Metanephros (tissue), 1 donor: Measurements from ENCODE around the gene ARMC12. TPM values are rescaled to one million over a fixed set of nuclear protein-coding genes. Genes with fewer than 3 reads are reported as not detected.

ENCODE experiments used
- total RNA-seq: library from RNA; depleted of rRNA; stranded (reverse); fragments of >200 nt; gene quantifications from one replicate; pipeline ENCODE4 v1.2.3, GENCODE V29; 2014

ARMC12 gene, protein sequence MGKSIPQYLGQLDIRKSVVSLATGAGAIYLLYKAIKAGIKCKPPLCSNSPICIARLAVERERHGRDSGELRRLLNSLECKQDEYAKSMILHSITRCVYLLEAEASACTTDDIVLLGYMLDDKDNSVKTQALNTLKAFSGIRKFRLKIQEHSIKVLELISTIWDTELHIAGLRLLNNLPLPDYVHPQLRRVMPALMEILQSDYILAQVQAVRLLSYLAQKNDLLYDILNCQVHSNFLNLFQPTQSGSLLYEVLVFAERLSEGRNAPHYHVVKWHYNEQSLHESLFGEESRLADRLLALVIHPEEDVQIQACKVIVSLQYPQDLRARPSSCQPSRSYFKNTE
- total RNA-seq, result 0.23 TPM

GRCh38 chr6:35736982-35737412, at the start of gene ARMC12:
ARMC12 (plus strand) TSS chr6:35737032; CDS start chr6:35737109, 77 bp downstream.

GRCh38 chr6:35688605-35689322, 48.1 kb upstream of the ARMC12 start, which contains the start of gene FKBP5:
FKBP5 (minus strand) TSS chr6:35688915; CDS start chr6:35642824, 46,091 bp downstream.

DNA sequence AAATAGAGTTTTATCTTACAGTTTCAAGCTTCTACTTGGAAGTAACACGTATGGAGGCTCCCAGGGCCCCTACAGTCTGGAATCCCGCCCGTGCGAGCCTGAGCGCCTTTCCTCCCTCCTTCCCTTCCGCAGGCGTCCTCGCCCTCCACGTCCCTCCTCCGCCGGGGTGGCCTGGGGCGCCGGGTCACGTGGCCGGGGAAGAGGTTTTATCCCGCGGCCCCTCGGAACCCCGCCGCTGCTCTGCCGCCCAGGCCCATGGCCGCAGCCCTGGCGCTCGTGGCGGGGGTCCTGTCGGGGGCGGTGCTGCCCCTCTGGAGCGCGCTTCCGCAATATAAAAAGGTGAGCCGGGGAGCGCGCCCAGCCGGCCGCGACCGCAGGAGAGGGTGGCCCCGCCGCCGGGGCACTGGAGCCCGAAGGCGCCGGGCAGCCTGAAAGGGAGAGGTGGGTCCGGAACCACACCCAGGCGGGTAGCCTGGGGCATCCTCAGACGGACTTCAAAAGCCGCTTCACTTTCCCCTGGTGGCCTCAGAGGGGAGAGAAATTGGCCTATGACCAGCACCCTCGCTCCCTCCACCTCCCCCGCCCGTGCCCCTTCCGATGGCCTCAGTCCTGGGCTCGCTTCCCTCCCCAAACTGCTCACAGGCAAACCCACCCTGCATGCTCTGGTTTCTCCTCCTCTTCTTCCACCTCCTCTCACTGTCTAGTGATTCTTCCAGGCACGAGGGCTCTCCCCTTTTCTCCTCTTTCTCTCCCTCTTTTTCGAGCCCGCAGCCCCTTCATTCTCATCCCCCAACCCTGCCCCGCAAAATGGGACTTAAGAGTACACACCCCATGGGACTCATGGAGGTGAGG, 39.8 kb downstream of the ARMC12 start, which contains the start of gene CLPSL2:
Gene CLPSL2 (plus strand): TSS at position 235 of the 852 bp plus-strand sequence. CDS start 21 bp downstream, at position 256.

DNA sequence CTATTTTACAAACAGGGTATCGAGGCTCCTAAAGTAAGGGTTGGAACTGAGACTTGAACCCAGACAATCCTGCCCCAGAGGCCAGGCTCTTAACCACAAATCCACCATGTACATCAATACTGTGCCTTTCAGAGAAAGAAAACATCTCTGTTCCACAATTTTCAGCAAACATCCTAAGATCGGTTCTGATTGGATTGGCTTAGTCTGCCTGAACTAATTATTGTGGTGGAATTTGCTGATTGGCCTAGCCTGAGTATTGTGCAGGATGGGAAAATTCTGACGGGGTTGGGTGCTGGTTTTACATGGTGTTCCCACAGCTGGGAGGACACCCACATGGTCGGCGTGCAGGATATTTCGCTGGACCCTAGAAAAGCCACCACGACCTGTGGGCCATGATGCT, 43.9 kb downstream of the ARMC12 start, which contains the start of gene CLPSL1:
Gene CLPSL1 (plus strand): TSS at position 301 of the 400 bp plus-strand sequence. CDS start 92 bp downstream, at position 393.

Other genes with a start within 250 kb of the ARMC12 start
- 21.3 TPM for gene TEAD3, start 240.0 kb upstream of the ARMC12 start, total RNA-seq
- 3.1 TPM for gene TULP1, start 224.1 kb upstream of the ARMC12 start, total RNA-seq
- 11.0 TPM for gene FKBP5, start 48.1 kb upstream of the ARMC12 start, total RNA-seq
- not detected for gene CLPSL2, start 39.6 kb downstream of the ARMC12 start, total RNA-seq
- not detected for gene CLPSL1, start 44.0 kb downstream of the ARMC12 start, total RNA-seq
- gene CLPS, start 60.3 kb downstream of the ARMC12 start, total RNA-seq, result not detected
- gene LHFPL5, start 68.3 kb downstream of the ARMC12 start, total RNA-seq, result not detected
- 39.8 TPM for gene SRPK1, start 184.1 kb downstream of the ARMC12 start, total RNA-seq